Inflammatory macrophage treated with lipopolysaccharide for 1 hour (primary cell): ENCODE results near the gene NSRP1.
"Not testable (repeated sequence)": the region's sequence is repeated elsewhere in the genome, so short reads cannot be mapped to it uniquely, and the experiment has no call there.

Source experiments
- DNase-seq, 2 donors: peaks; one replicate each; pipeline ENCODE4 v3.0.0-alpha.2; 2020 to 2022

Gene NSRP1, protein sequence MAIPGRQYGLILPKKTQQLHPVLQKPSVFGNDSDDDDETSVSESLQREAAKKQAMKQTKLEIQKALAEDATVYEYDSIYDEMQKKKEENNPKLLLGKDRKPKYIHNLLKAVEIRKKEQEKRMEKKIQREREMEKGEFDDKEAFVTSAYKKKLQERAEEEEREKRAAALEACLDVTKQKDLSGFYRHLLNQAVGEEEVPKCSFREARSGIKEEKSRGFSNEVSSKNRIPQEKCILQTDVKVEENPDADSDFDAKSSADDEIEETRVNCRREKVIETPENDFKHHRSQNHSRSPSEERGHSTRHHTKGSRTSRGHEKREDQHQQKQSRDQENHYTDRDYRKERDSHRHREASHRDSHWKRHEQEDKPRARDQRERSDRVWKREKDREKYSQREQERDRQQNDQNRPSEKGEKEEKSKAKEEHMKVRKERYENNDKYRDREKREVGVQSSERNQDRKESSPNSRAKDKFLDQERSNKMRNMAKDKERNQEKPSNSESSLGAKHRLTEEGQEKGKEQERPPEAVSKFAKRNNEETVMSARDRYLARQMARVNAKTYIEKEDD

GRCh38 chr17:30116661-30117551 is at the start of gene NSRP1:
Gene NSRP1 (plus strand): TSS chr17:30116816. CDS start chr17:30116844, 28 bp downstream.
- peak; percentile 93 to 97 for DNase-seq

- DNase-seq = no peak
Observed at GRCh38 chr17:30068465-30068864, 48.2 kb upstream of the NSRP1 start.

DNA sequence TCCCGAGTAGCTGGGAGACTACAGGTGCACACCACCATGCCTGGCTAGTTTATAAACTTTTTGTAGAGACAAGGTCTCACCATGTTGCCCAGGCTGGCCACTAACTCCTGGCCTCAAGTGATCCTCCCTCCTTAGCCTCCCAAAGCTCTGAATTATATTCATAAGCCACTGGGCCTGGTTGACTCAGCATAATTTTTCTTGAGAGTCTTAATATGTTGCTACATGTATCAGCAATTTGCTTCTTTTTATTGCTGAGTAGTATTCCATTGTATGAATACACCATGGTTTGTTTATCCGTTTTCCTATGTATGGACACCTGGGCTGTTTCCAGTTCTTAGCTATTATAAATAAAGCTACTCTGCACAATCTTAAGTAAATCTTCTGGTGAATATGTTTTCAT is 42.4 kb upstream of the NSRP1 start:
- no peak for DNase-seq

- DNase-seq = no peak
Observed at GRCh38 chr17:30074730-30075129, 41.9 kb upstream of the NSRP1 start.

DNA sequence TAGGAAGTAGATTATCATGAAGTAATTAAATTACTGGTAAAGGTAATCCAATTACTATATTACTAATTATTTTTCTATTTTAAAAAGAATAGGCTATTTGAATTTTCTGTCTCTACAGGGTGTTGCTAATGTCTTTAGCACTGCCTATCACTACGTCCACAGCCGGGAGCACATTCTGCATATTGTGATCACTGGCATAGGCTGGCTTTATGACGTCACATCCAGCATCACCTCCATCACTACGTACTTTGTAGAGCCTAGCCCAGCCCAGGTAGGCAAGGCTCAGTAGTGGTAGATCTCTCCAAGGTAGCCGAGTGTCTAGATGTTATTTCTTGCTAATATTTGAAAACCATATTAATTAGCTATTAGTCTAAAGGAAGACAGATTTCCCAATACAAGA is 33.8 kb upstream of the NSRP1 start:
- no peak for DNase-seq

DNA sequence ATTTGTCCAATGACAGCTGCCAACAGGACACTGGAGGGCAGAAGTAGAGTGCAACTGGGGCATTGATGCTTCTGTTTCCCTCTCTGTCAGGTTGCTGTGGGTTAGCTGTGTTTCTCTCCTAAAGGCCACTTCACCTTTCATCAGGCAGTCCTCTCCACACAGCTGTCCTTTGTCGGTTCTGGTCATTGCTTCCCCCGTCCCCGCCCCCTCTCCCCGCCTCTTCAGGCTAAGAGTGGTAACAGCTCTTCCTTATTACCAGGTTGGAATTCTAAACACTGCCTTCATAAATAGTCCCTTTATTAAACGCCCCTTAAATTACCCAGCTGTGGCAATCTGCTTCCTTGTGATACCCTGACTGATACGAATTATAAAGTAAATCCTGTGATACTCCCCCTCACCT is 31.8 kb upstream of the NSRP1 start:
- no peak for DNase-seq

DNA sequence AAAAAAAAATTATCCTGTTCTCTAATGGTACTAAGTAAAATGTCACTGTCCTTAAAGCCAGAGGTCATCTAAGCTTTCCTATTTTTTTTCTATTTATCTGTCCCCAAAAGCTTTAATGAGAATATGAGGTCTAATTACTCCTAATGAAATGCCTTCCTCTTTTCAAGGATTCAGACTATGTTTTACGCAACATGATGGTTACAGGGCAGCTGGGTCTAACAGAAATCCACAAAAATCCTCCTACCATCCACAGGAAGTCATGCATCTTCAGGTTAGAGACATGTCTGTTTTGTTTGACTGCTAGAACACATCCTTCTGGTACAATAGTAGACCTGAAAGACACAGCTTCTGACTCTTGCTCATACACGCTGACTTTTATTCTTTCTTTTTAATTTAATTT is 29.7 kb upstream of the NSRP1 start:
- DNase-seq = peak in 1 of 2 donors; percentile 6

DNA sequence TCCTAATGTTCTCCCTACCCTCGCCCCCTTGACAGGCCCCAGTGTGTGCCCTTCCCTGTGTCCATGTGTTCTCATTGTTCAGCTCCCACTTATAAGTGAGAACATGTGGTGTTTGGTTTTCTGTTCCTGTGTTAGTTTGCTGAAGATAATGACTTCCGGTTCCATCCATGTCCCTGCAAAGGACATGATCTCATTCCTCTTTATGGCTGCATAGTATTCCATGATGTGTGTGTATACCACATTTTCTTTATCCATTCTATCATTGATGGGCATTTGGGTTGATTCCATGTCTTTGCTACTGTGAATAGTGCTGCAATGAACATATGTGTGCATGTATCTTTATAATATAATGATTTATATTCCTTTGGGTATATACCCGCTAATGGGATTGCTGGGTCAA is 29.2 kb upstream of the NSRP1 start:
- not testable (repeated sequence) for DNase-seq

- no peak for DNase-seq
Observed at GRCh38 chr17:30091121-30091670, 25.4 kb upstream of the NSRP1 start.

GRCh38 chr17:30091771-30092170 is 24.8 kb upstream of the NSRP1 start:
- no peak for DNase-seq

DNA sequence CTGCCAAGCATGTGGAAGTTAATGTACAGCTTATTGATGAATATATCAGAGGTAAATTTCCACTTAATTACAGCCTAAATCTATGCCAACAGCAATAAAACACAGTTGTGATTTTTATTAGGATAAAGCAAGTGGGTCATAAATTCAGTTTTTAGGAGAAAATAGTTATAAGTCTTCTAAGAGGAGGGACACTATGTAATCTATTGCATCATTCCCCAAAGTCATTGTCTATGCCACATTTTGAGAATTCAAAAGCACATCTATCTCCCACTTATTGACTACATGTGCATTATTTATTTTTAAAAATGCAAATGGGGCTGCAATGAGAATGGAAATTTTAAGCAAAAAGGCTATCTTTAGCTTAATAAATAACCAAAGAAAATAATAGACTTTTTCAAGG is 23.7 kb upstream of the NSRP1 start:
- no peak for DNase-seq

DNA sequence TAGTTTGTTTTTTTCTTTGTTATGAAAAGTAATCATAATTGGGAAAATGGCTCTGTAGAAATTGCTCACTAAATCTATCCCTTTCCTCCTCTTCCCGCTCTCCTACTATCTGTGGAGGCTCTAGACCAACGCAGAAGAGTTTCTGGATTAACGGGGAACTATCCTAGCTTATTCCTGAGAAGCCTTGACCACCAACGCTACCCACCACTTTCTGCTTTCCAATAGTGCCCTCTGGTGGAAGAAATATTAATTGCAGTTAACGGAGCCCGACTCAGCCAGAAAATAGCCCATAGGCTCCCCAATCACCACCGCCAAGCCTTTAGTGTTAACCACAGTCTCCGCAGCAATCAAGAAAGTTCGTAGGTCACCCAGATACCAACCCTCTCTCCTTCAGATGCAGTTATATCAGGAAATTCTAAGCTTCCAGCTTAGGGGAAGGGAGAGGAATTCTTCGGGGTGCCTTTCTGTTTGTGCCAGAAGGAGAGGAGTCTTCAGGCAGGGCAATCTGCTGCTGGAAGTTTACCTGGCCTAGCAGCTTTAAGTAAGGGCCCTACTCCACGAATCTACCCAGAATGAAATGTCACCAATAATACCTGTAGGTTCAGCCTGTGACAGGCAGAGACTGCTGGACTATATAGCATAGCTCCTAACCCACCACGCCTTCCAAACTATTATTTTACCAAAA is 23.0 kb upstream of the NSRP1 start:
- peak; percentile 37 to 96 for DNase-seq

DNA sequence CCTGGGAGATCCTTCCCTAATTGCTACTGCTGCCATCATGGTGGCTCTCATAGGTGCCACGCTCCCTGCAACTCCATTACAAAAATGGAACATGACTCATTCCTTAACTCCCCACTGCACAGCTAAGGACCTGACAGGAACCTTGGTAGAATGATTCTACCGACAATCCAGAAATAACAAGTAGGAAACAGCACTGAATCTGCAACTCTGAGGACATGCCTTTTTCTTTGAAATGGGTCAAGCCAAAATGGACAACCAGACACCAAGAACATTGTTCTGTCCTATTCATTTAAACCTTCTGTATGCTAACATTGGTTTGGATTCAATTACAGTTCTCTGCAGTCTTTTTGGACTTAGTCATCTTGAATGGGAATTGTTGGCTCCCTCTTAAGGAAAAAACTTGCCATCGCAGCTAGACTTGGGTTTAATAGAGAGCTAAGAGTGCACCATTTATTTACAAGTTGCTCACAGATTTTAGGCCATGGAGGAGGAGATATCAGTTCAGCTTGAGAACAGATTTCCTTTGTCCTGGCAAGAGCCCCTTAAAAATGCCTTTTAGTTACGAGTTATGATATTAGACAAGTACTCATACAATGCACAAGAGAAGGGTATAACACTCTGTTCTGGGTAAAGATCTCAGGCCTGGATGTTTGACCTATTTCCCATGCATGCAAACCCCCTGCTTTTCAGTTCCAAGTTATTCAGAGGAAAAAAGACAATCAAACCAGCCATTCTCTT is 20.9 kb upstream of the NSRP1 start:
- peak; percentile 18 to 72 for DNase-seq

- DNase-seq = no peak
Observed at GRCh38 chr17:30101686-30102390, 14.8 kb upstream of the NSRP1 start.

- DNase-seq = peak in 1 of 2 donors; percentile 24
Observed at GRCh38 chr17:30103921-30104320, 12.7 kb upstream of the NSRP1 start.

GRCh38 chr17:30104575-30105339 is 11.9 kb upstream of the NSRP1 start:
- peak; percentile 97 for DNase-seq

DNA sequence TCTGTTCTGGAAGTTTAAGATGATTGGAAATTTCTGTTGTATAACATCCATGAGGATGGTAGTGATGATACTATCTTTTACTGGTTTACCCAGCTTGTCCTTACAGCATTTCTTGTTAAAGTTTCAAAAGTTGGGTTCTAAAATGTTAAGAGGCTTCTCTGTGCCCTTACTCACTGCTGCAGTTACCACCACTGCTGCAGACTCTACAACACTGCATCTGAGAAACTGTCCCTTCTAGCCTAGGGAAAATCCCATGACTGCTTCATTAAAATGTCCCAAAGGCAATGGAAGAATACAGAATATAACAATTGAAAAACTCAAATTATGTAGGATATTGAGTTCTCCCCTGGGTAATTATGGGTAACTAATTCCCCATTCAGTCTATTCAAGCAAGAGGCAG is 3.8 kb upstream of the NSRP1 start:
- DNase-seq = peak in 1 of 2 donors; percentile 27

DNA sequence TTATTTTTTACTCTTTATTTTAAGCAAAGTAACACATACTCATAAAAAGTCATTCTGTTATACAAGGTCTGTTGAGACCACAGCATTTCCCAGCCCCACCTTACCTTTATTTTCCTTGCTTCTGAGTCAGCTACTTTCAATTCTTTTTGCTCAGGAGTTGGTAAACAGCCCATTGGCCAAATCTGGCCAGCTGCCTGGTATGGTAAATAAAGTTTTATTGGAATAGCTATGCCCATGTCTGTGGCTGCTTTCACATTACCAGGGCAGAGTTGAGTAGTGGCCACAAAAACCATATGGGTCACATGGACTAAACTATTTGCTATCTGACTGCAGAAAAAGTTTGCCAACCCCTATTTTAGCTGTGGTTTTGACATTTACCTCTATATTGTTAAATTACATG is 3.4 kb upstream of the NSRP1 start:
- peak in 1 of 2 donors; percentile 18 for DNase-seq

GRCh38 chr17:30116345-30116660 is 313 bp upstream of the NSRP1 start:
- no peak for DNase-seq

DNA sequence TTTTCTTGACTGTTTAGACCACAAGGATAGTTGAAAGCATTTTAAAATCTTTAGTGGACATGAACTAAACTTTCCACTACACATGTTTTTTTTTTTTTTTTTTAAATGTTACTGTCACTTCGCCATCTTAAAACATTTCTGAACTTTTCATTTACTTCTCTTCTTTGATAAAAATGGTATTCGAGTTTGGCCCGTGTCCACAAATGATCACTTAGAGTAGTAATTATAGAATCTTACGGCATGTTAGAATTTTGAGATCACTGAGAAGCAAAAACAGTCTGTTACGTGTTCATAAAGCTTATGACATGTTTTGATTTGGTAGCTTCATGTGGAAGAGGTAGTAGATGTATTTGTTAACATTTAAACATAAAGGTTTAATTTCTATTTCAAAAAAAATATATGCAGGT is 1.1 kb downstream of the NSRP1 start:
- DNase-seq = no peak

DNA sequence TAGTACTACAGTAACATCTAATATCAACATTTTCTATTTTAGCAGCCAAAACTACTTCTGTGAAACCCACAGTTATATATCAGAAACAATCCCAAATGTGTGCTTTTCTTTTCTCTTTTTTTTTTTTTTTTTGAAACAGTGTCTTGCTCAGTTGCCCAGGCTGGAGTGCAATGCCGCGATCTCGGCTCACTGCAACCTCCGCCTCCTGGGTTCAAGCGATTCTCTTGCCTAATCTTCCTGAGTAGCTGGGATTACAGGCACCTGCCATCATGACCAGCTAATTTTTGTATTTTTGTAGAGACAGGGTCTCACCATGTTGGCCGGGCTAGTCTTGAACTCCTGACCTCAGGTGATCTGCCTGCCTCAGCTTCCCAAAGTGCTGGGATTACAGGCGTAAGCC is 2.0 kb downstream of the NSRP1 start:
- DNase-seq = not testable (repeated sequence)
